HG03103 (cell line): Measurements from ENCODE around the gene EPOP.

Experiments used
- ATAC-seq: cut with Tn5 transposase; IDR thresholded peaks from one replicate; pipeline ENCODE4 v1.9.1; 2021; ENCODE audit warnings: low read depth; ENCODE audit not compliant: unreplicated experiment

EPOP gene

GRCh38 chr17:38674749-38675615 is at the start of gene EPOP:
Gene EPOP, minus strand, starts transcription at chr17:38674957. Its CDS starts 462 bp downstream, at chr17:38674495.
- peak; percentile 67 for ATAC-seq

DNA sequence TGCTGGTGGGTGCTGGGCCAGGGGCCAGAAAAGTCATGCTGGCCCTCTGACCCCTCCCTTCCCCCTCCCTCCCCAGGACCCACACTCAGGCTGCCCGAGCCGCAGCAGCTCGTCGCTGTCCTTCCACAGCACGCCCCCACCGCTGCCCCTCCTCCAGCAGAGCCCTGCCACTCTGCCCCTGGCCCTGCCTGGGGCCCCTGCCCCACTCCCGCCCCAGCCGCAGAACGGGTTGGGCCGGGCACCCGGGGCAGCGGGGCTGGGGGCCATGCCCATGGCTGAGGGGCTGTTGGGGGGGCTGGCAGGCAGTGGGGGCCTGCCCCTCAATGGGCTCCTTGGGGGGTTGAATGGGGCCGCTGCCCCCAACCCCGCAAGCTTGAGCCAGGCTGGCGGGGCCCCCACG is 47.0 kb upstream of the EPOP start:
- ATAC-seq = no peak

GRCh38 chr17:38720941-38721340 is 46.2 kb upstream of the EPOP start:
- ATAC-seq = no peak

- no peak for ATAC-seq
Measured at GRCh38 chr17:38719943-38720641, 45.3 kb upstream of the EPOP start.

GRCh38 chr17:38719289-38719942 is 44.7 kb upstream of the EPOP start:
- ATAC-seq = no peak

GRCh38 chr17:38717139-38717745 is 42.5 kb upstream of the EPOP start:
- no peak for ATAC-seq

- no peak for ATAC-seq
Measured at GRCh38 chr17:38716368-38717005, 41.7 kb upstream of the EPOP start.

- no peak for ATAC-seq
Measured at GRCh38 chr17:38715216-38715943, 40.6 kb upstream of the EPOP start.

DNA sequence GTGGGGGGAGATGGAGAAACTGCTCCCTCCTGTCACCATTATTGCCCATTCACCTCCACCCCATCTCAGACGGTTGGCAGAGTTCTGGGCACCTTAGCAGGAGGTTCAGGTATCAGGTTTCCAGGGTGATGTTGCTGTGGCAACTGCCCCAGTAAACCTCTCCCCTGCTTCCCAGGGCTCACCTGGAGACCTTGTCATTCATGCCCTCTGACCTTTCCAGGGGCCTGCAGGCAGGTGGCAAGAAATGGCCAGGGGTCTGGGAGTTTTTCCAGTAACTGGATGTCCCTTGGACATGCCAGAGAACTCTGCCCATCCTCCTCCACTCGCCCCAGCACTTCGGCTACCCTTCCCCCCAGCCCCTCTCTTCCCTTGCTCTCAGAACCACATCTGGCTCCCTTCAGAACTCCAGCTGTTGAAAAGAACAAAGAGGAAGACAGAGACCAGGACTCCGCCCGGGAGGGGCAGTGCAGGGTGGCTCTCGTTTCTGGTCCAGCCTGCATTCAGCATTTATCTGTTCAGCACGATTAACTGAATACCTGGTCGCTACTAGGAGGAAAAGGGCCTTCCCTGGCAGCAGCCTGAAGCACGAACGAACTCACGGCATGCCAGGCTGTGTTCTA is 38.8 kb upstream of the EPOP start:
- ATAC-seq = no peak

- no peak for ATAC-seq
Measured at GRCh38 chr17:38712593-38712992, 37.8 kb upstream of the EPOP start.

DNA sequence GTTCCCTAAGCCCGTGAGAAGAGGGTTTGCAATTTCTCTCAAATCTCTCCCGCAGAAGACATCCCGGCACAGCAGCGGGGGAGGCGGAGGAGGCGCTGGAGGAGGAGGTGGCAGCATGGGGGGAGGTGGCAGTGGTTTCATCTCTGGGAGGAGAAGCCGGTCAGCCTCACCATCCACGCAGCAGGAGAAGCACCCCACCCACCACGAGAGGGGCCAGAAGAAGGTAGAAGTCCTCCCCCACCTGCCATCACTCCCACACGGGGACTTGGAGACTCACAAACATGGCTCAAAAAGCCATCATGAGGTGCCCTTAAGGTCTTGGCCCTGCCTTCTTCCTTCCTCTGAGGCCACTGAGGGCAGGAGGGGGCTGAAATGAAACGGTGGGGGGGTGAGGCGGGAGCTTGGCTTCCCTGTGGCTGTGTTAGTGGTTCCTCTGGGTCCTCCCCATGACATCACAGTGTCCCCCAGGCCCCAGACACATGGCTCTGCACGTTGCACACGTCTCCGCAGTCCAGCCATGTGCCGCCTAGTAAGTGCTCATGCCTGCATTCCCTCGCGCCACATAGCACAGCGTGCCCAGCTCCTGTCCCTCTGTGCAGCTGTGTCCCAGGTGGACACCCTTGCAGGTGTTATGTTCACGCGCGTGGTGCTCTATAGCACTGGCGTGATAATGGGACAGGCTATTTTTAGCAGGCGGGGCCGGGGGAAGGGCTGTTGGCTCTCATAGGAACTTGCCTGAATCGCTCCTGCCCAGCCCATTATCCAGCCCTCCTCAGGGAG is 37.2 kb upstream of the EPOP start:
- no peak for ATAC-seq

DNA sequence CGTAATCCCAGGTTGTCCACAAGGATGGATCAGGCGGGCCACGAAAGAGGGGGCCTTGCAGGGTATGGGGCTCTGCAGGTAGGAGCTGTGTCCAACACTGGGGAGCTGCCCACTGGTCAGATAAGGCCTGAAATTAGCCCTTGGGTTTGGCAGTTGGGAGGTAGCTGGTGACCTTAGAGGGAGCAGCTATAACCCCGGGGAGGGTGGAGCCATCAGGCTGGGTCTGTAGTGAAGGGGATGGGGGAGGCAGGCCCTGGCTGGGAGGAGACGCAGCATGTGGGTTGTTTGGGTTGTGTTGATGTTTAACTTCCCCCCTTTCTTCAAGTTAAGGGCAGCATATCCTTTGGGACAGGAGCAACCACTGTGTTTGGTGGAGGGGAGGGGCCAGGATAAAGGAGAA is 36.2 kb upstream of the EPOP start:
- ATAC-seq = no peak

GRCh38 chr17:38710604-38710962 is 35.8 kb upstream of the EPOP start:
- ATAC-seq = no peak

GRCh38 chr17:38709864-38710603 is 35.3 kb upstream of the EPOP start:
- no peak for ATAC-seq

- no peak for ATAC-seq
Measured at GRCh38 chr17:38709104-38709820, 34.5 kb upstream of the EPOP start.

DNA sequence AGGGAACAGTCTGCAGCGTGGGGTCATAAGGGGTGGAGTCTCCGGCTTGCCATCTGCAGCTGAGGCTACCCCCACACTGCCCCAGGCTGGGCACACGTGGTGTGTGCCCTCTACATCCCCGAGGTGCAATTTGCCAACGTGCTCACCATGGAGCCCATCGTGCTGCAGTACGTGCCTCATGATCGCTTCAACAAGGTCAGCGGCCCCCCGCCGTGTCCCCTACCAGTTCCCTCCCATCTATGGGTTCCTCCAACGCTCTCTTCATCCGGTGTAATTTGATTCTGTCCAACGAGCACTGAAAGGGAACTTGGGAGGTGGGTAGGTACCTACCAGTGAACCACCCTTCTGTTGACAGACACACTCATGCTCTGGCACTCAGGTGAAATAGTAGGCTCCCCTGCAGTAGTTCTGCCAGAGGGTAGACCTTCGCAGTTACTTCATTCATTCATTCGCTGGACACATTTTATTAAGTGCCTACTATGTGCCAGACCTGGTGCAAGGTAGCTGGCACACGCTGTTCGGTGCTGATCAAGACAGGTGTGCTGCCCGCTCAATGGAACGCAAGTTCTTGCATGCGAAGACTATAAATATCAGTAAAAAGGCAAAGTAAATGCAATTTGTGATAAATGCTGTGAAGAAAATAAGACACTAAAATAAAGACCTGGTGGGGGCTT is 33.1 kb upstream of the EPOP start:
- no peak for ATAC-seq
